ENCODE data around the gene NR3C1.

Gene NR3C1

DNA sequence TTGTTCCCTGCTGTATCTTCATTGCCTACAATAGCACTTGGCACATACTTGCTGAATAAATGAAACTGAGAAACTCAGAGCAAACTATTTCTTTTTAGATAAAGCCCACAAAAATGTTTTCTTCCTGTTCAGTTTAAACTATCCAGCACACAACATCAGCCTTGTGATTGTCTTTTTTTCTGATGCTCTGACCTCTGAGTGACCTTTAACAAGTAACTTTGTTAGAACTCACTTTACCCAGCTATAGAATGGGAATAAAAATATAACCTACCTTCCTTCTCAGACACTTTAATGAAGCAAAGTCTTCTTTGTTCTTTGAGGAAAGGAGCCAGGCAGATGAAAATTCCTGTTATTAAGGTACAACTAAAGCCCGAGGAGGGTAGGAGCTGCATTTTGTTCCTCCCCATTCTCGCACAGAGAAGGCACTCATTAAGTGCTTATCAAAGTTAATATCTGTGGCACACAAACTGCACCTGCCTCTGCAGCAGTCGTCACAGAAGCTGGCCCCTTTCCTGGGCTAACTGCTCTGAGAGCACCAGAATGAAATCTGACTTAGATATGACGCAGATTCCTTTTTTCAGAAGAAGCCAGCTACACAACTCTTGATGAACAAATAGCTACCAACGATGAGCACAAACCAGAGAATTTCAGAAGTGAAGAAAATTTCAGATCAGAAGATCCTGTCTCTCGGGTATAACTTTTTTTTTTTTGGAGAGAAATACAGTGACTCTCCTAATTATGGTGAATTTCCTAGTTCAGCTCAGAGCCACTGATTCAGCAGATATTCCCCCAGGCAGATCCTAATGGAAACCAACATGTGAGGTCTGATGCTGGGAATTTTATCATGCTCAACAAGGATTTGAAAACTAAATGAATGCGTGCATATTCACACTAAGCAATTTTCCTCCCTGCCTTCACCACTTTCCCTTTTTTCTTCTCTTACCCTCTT lies 31.0 kb upstream of the NR3C1 start:
- peaks cover 23% of the 10 kb centered on the region for H3K4me1 ChIP-seq (ENCODE audit: low read length)
- peak overlapping the region; percentile 48 for H3K4me2 ChIP-seq (ENCODE audit: low read depth, low read length)

GRCh38 chr5:143433670-143434069 lies 30.2 kb upstream of the NR3C1 start:
- H3K4me2 ChIP-seq (ENCODE audit: low read depth, low read length): no peak overlapping the region
- H2AFZ ChIP-seq (ENCODE audit: low read length): no peak overlapping the region
- H3K4me1 ChIP-seq (ENCODE audit: low read length): peaks cover 23% of the 10 kb centered on the region
- no peak for DNase-seq
- no peaks in the 10 kb centered on the region for H4K20me1 ChIP-seq (ENCODE audit: insufficient read depth, low read length)
- H3K4me3 ChIP-seq (ENCODE audit: low read length): no peak overlapping the region
- no peak overlapping the region for H3K27ac ChIP-seq (ENCODE audit: low read length)
- TF ChIP-seq EZH2phosphoT487 (IDR thresholded peaks at IDR 0.05; ENCODE audit: low read length) (no peak), EZH2 (optimal IDR thresholded peaks at IDR 0.05; ENCODE audit: low read depth, low read length) (no peak), CTCF (IDR thresholded peaks at IDR 0.05; ENCODE audit: low read length) (no peak)
- H3F3A ChIP-seq (ENCODE audit: insufficient read depth, low read length): peaks cover 11% of the 10 kb centered on the region; the same call in 1 of the 2 replicates
- no peaks in the 10 kb centered on the region for H3K9me2 ChIP-seq (replicated peaks; ENCODE audit: insufficient read depth, low read length)
- no peak overlapping the region for H3K9ac ChIP-seq (ENCODE audit: low read length)
- H3K79me2 ChIP-seq (ENCODE audit: low read length): no peaks in the 10 kb centered on the region
- peaks cover 29% of the 10 kb centered on the region for H3K27me3 ChIP-seq (replicated peaks; ENCODE audit: insufficient read depth, low read length)
- H3K9me3 ChIP-seq (replicated peaks; ENCODE audit: insufficient read depth, low read length): no peaks in the 10 kb centered on the region
- H3K36me3 ChIP-seq (replicated peaks; ENCODE audit: insufficient read depth, low read length): no peaks in the 10 kb centered on the region

More for the DNA sequence above, 31.0 kb upstream of the NR3C1 start:
- H3K79me2 ChIP-seq (ENCODE audit: low read length): no peaks in the 10 kb centered on the region
- no peak overlapping the region for H3K9ac ChIP-seq (ENCODE audit: low read length)
- no peak for TF ChIP-seq CTCF (IDR thresholded peaks at IDR 0.05; ENCODE audit: low read length)
- no peak for TF ChIP-seq EZH2 (optimal IDR thresholded peaks at IDR 0.05; ENCODE audit: low read depth, low read length)
- TF ChIP-seq EZH2phosphoT487 (IDR thresholded peaks at IDR 0.05; ENCODE audit: low read length): no peak
- no peak overlapping the region for H2AFZ ChIP-seq (ENCODE audit: low read length)
- no peaks in the 10 kb centered on the region for H3K36me3 ChIP-seq (replicated peaks; ENCODE audit: insufficient read depth, low read length)
- H3F3A ChIP-seq (ENCODE audit: insufficient read depth, low read length): peaks cover 11% of the 10 kb centered on the region; the same call in 1 of the 2 replicates
- peak; percentile 71 for DNase-seq
- H3K9me2 ChIP-seq (replicated peaks; ENCODE audit: insufficient read depth, low read length): no peaks in the 10 kb centered on the region
- H3K27ac ChIP-seq (ENCODE audit: low read length): no peak overlapping the region
- peaks cover 29% of the 10 kb centered on the region for H3K27me3 ChIP-seq (replicated peaks; ENCODE audit: insufficient read depth, low read length)
- 0 out of 2 replicates have a peak overlapping the region, but pooled peaks have one; percentile 8 for H3K4me3 ChIP-seq (ENCODE audit: low read length)
- no peaks in the 10 kb centered on the region for H3K9me3 ChIP-seq (replicated peaks; ENCODE audit: insufficient read depth, low read length)
- no peaks in the 10 kb centered on the region for H4K20me1 ChIP-seq (ENCODE audit: insufficient read depth, low read length)

- H2AFZ ChIP-seq (ENCODE audit: low read length): no peak overlapping the region
- H3K79me2 ChIP-seq (ENCODE audit: low read length): no peaks in the 10 kb centered on the region
- no peak overlapping the region for H3K4me2 ChIP-seq (ENCODE audit: low read depth, low read length)
- H3F3A ChIP-seq (ENCODE audit: insufficient read depth, low read length): peaks cover 11% of the 10 kb centered on the region; the same call in 1 of the 2 replicates
- TF ChIP-seq EZH2 (optimal IDR thresholded peaks at IDR 0.05; ENCODE audit: low read depth, low read length): no peak
- TF ChIP-seq EZH2phosphoT487 (IDR thresholded peaks at IDR 0.05; ENCODE audit: low read length): no peak
- TF ChIP-seq CTCF (IDR thresholded peaks at IDR 0.05; ENCODE audit: low read length): no peak
- no peak overlapping the region for H3K9ac ChIP-seq (ENCODE audit: low read length)
- peaks cover 29% of the 10 kb centered on the region for H3K27me3 ChIP-seq (replicated peaks; ENCODE audit: insufficient read depth, low read length)
- no peaks in the 10 kb centered on the region for H3K9me3 ChIP-seq (replicated peaks; ENCODE audit: insufficient read depth, low read length)
- no peak for DNase-seq
- H3K9me2 ChIP-seq (replicated peaks; ENCODE audit: insufficient read depth, low read length): no peaks in the 10 kb centered on the region
- no peak overlapping the region for H3K4me3 ChIP-seq (ENCODE audit: low read length)
- H3K36me3 ChIP-seq (replicated peaks; ENCODE audit: insufficient read depth, low read length): no peaks in the 10 kb centered on the region
- H3K4me1 ChIP-seq (ENCODE audit: low read length): peaks cover 23% of the 10 kb centered on the region
- no peak overlapping the region for H3K27ac ChIP-seq (ENCODE audit: low read length)
- H4K20me1 ChIP-seq (ENCODE audit: insufficient read depth, low read length): no peaks in the 10 kb centered on the region
Observed at GRCh38 chr5:143432658-143433239, 29.3 kb upstream of the NR3C1 start.
